Stomach (tissue), 4 donors: Measurements from ENCODE around the gene KLHL22.

Source experiments
- POLR2A ChIP-seq, 4 donors: fragments of 450-650 bp; IDR thresholded peaks; one replicate each; pipeline ENCODE4 v1.6.1; 2016; ENCODE audit warnings: antibody characterized with exemption in 4 of 4, control low read depth in 2 of 4, mild to moderate bottlenecking in 1 of 4, moderate library complexity in 1 of 4
- TF ChIP-seq, protein P1 (sequence below), 7 experiments: fragments of 450-650 bp in 4 of 7; fragments of 200-600 bp in 3 of 7; sonication (generic) in 3 of 7; IDR thresholded peaks; one replicate each; pipeline ENCODE4 v1.5.1; 2016 to 2019; ENCODE audit warnings: antibody characterized with exemption in 7 of 7, control low read depth in 2 of 7, mild to moderate bottlenecking in 1 of 7

GRCh38 chr22:20407829-20408228 is 87.8 kb downstream of the KLHL22 start:
- no peak for TF ChIP-seq POLR2A (IDR thresholded peaks at IDR 0.05)
- TF ChIP-seq, protein P1, sequence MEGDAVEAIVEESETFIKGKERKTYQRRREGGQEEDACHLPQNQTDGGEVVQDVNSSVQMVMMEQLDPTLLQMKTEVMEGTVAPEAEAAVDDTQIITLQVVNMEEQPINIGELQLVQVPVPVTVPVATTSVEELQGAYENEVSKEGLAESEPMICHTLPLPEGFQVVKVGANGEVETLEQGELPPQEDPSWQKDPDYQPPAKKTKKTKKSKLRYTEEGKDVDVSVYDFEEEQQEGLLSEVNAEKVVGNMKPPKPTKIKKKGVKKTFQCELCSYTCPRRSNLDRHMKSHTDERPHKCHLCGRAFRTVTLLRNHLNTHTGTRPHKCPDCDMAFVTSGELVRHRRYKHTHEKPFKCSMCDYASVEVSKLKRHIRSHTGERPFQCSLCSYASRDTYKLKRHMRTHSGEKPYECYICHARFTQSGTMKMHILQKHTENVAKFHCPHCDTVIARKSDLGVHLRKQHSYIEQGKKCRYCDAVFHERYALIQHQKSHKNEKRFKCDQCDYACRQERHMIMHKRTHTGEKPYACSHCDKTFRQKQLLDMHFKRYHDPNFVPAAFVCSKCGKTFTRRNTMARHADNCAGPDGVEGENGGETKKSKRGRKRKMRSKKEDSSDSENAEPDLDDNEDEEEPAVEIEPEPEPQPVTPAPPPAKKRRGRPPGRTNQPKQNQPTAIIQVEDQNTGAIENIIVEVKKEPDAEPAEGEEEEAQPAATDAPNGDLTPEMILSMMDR (IDR thresholded peaks at IDR 0.05), result no peak
